ENCODE results near the gene SUV39H1.
"Not testable (repeated sequence)": the region's sequence is repeated elsewhere in the genome, so short reads cannot be mapped to it uniquely, and the experiment has no call there.

Gene SUV39H1

GRCh38 chrX:48688531-48689150, 7.9 kb upstream of the SUV39H1 start:
- DNase-seq (ENCODE audit: low spot score): no peak

GRCh38 chrX:48689208-48689920, 7.2 kb upstream of the SUV39H1 start:
- DNase-seq (ENCODE audit: low spot score): no peak

GRCh38 chrX:48691746-48692145, 4.8 kb upstream of the SUV39H1 start:
- DNase-seq (ENCODE audit: low spot score): not testable (repeated sequence)

- no peak for DNase-seq (ENCODE audit: low spot score)
These were observed 1.6 kb upstream of the SUV39H1 start for GRCh38 chrX:48694776-48695533.

DNA sequence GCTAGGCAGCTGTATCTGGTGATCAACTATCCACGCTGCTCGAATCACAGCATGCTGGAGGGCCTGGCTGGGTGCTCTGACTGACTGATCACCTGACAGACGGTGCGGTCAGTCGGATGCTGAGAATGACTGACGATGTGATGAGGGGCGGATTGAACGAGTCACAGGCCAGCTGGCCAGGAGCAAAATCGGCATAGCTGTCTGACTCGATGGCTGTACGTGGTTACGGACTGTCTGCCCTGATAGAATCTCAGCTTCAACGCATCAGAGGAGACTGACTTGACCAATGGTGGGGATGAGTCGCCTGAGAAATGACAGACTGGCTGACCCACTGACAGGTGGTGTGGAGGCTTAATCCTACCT, 1.0 kb upstream of the SUV39H1 start:
- peak; percentile 62 for DNase-seq (ENCODE audit: low spot score)

DNA sequence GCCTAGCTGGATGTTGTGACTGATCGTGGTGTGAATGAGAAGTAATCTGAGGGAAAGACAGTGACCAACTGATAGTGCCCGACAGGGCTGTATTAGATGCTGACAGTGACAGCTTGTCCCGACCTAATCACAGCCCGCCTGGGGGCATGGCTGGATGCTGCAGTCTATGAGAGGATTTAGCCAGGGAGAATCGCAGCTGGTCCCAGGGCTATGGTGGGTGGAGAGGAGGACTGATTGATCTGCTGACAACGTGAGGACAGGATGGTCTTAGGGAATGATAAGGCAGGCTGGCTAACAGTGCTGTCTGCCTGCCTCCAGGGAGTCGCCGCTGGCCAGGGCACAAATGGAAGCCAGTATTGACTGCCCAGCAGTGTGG, 621 bp upstream of the SUV39H1 start:
- DNase-seq (ENCODE audit: low spot score): no peak

- DNase-seq (ENCODE audit: low spot score): peak; percentile 54
These were observed 584 bp downstream of the SUV39H1 start for GRCh38 chrX:48696909-48697727.

GRCh38 chrX:48698306-48698705, 1.8 kb downstream of the SUV39H1 start:
- no peak for DNase-seq (ENCODE audit: low spot score)

DNA sequence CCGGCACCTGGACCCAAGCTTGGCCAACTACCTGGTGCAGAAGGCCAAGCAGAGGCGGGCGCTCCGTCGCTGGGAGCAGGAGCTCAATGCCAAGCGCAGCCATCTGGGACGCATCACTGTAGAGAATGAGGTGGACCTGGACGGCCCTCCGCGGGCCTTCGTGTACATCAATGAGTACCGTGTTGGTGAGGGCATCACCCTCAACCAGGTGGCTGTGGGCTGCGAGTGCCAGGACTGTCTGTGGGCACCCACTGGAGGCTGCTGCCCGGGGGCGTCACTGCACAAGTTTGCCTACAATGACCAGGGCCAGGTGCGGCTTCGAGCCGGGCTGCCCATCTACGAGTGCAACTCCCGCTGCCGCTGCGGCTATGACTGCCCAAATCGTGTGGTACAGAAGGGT, 3.7 kb downstream of the SUV39H1 start:
- DNase-seq (ENCODE audit: low spot score): no peak

DNA sequence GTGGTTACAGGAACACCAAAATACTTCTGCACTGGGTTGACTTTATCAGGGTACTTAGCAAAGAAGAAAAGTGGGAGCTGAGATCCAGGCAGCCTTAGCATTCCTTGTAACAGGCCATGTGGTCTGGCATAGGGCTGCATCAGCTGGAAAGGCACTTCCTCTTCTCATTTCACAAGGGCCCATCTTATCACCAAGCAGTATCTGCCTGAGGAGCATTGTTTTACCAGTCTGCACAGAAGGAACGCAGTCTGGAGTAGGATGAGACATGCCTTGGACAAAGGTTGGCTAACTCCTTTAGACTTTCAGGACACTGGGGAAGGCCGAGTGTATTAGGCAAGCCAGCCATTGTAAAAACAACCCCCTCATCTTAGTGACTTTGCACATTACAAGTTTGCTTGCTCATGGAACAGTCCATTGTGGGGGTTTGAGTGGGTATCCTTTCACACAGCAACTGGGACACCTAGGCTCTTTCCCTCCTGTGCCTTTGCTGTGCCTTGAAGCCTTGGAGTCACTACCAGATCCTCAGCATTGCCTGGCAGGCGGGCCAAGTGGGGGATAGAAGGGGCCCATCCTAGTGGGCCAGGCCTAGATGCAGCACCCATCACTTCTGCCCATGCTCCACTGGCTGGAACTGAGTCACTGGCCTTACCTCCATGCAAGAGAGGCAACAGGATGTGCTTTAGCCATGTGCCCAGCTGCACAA, 4.6 kb downstream of the SUV39H1 start:
- DNase-seq (ENCODE audit: low spot score): no peak

DNA sequence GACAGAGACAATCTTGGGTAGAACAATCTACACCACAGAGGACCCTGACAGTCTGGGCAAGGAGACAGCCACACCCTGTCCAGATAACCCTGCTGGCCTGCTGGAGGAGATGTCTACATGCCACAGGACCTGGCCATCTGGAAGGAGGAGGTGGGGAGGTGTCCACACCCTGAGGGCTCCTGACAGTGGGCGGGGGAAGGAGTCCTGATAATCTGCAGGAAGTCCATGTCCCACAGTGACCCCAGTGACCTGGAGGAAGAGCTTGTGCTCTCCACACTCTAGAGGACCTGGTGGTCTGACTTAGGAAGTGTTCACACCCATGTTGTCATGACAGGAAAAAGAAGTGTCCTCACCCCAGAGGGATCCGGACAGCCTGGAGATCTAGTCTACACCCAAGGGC, 5.5 kb downstream of the SUV39H1 start:
- DNase-seq (ENCODE audit: low spot score): no peak

DNA sequence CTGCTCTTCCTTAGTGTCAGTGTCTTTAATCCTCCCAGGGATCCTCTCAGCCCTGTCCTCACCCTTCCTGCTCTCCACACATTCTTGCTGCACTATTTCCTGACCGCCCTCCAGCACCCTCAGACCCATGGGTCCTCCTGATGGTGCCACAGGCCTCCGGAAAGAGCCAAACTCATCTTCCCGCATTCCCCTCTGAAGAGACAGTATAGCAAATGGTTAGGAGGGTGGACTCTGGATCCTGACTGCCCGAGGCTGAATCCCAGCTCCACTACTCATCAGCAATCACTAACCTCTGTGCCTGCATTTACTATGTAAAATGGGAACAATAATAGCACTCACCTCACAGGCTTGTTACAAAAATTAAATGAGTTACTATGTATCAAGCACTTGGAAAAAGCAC, 6.2 kb downstream of the SUV39H1 start:
- no peak for DNase-seq (ENCODE audit: low spot score)

DNA sequence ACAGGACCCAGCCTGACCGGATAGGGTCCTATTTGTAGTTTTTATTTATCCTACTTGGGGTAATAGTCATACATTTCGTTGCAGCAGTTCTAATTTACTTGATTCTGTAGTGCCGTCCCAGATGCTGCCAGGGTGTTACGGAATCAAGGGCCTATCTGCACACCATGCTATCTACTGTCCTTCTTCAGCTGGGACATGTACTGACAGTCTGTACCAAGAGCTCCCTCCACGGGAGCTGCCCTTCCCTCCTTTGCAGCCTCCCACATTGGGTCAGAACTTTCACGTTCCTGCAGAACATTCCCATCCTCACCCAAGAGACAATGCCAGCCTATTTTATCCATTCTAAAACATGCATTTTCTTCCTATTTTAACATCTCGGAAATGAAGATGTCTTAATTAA, 6.7 kb downstream of the SUV39H1 start:
- no peak for DNase-seq (ENCODE audit: low spot score)

DNA sequence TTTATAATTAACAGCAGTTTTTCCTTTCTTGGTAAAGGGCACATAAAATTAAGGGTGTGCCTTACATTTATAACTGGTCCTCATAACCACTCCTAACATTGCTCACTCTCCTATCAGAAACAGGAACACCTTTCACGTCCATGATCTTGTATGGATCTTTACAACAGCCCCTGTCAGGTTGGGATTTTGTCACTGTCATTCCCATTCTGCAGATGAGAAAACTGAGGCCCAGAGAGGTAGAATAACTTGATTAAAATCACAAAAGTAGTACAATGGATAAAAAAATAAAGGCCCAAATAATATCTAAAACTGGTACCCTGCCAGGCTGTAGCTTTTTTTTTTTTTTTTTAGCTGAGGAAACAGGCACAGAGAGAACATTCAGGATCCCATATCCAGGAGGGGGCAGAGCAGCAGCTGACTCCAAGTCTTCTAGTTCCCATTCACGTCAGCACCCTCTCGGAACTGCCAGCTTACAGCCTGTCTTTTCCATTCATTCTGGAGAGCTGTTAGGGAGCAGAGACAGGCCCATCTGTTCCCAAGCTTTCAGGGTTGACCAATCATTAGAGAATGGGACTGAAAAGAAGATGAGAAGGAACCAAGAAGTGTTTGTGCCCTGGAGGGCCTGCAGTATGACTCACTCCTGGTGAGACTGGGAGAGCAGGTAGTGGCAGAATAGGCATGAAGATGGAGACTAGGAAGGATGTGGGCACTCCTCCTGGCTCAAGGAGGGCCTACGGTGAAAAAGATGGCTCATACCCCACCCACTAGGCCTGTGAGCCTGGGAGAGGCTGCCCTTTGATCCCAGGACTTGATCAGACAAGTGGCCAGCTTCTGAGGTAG, 7.3 kb downstream of the SUV39H1 start:
- DNase-seq (ENCODE audit: low spot score): no peak

- no peak for DNase-seq (ENCODE audit: low spot score)
These were observed 9.3 kb downstream of the SUV39H1 start for GRCh38 chrX:48705871-48706270.

DNA sequence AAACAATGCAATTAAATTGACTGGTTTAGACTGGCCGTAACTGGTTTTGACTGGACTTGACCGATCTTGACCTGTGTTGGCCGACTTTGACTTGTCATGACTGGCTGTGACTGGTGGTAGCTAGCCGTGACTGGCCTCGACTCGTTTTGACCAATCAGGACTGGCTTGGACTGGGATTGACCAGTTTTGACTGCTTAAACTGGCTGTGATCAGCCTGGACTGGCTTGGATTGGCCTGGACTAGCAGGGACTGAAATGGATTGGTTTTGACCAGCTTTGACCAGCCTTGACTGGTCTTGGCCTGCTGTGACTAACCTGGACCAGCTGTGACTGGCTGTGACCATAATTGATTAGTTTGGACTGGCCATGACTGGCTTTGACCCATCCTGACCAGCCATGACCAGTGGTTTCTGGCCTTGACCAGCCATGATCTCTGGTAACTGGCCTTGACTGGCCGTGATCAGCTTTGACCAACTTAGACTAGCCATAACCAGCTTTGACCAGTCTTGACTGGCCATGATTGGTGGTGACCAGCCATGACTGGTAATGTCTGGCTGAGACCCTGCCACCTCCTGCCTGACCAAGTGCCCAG, 13.1 kb downstream of the SUV39H1 start:
- no peak for DNase-seq (ENCODE audit: low spot score)

- DNase-seq (ENCODE audit: low spot score): no peak
These were observed 14.8 kb downstream of the SUV39H1 start for GRCh38 chrX:48711162-48711928.

- no peak for DNase-seq (ENCODE audit: low spot score)
These were observed 15.5 kb downstream of the SUV39H1 start for GRCh38 chrX:48711929-48712505.

GRCh38 chrX:48713847-48714246, 17.3 kb downstream of the SUV39H1 start:
- no peak for DNase-seq (ENCODE audit: low spot score)

All from RKO (cell line).